ENCODE measurements around the gene SCAMP2.

DNA sequence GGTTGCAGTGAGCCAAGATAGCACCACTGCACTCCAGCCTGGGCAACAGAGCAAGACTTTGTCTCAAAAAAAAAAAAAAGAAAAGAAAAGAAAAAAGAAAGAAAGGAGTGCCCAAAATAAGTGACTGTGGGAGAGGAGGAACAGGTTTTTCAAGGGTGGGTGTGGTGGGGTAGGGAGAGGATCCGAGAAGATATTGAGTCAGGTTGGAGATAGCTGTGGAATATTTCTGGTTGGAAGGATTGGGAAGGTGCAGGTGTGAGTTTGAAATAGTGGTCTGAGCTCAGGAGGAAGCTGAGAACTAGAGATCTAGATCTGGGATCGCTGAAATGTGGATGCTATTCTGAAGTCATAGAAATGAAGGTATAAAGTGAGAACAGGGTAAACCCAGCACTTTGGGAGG, 7.8 kb downstream of the SCAMP2 start:
- TF ChIP-seq CEBPB (IDR thresholded peaks at IDR 0.05; ENCODE audit: borderline replicate concordance in 1 of 2, low read depth in 2 of 2, low read length in 2 of 2) (no peak), CTCF (IDR thresholded peaks at IDR 0.05 in 2 of 3, conservative IDR thresholded peaks at IDR 0.05 in 1 of 3; ENCODE audit: control insufficient read depth in 2 of 3, extremely low read depth in 1 of 3, insufficient read depth in 1 of 3, low read depth in 3 of 3, low read length in 3 of 3) (no peak), EGR1 (IDR thresholded peaks at IDR 0.05; ENCODE audit: borderline replicate concordance in 1 of 2, low read depth in 2 of 2, low read length in 2 of 2) (no peak)
